Upper lobe of left lung (tissue), 6 donors: ENCODE results near the gene KLF6. TPM values are rescaled to one million over a fixed set of nuclear protein-coding genes. Genes with fewer than 3 reads are reported as not detected.
A peak's percentile ranks its signal among the peaks of the same experiment; 100 is the strongest.

Source experiments
- ATAC-seq, 2 donors: fragments of 200-7000 bp; cut with Tn5 transposase; one replicate each; pipeline ENCODE4 v1.9.1; 2022; ENCODE audit warnings: mild to moderate bottlenecking in 2 of 2, moderate library complexity in 2 of 2; ENCODE audit not compliant: low FRiP score in 2 of 2
- DNase-seq, 2 donors: peaks; one replicate each; pipeline ENCODE4 v3.0.0-alpha.2; 2019 to 2020
- H3K27ac ChIP-seq, 4 donors: fragments of 200-600 bp; sonication (generic); one replicate each; pipeline ENCODE4 v1.5.1; 2016 to 2019
- H3K27me3 ChIP-seq, 4 donors: fragments of 200-600 bp; sonication (generic); one replicate each; pipeline ENCODE4 v1.5.1; 2017 to 2019
- H3K36me3 ChIP-seq, 4 donors: fragments of 200-600 bp; sonication (generic); one replicate each; pipeline ENCODE4 v1.5.1; 2016 to 2019
- H3K4me1 ChIP-seq, 4 donors: fragments of 200-600 bp; sonication (generic); one replicate each; pipeline ENCODE4 v1.5.1; 2018 to 2019
- H3K4me3 ChIP-seq, 4 donors: fragments of 200-600 bp; sonication (generic); one replicate each; pipeline ENCODE4 v1.5.1; 2017 to 2019; ENCODE audit warnings: mild to moderate bottlenecking in 2 of 4, moderate library complexity in 1 of 4
- H3K9me3 ChIP-seq, 4 donors: fragments of 200-600 bp; sonication (generic); one replicate each; pipeline ENCODE4 v1.5.1; 2018 to 2019
- CTCF ChIP-seq, 6 experiments: fragments of 450-650 bp in 4 of 6; fragments of 200-600 bp in 2 of 6; sonication (generic) in 2 of 6; IDR thresholded peaks; one replicate each; pipeline ENCODE4 v1.5.1; 2016 to 2019; ENCODE audit warnings: antibody characterized with exemption in 6 of 6
- EP300 ChIP-seq, 4 donors: sonication (generic); formaldehyde crosslinking; IDR thresholded peaks; one replicate each; pipeline ENCODE4 v1.5.1; 2017; ENCODE audit warnings: antibody characterized with exemption in 4 of 4, control low read depth in 2 of 4
- POLR2A ChIP-seq, 4 donors: fragments of 450-650 bp; IDR thresholded peaks; one replicate each; pipeline ENCODE4 v1.5.1; 2016 to 2017; ENCODE audit warnings: antibody characterized with exemption in 4 of 4, mild to moderate bottlenecking in 2 of 4
- POLR2AphosphoS5 ChIP-seq, 2 donors: sonication (generic); formaldehyde crosslinking; IDR thresholded peaks; one replicate each; pipeline ENCODE4 v1.5.1; 2017; ENCODE audit warnings: antibody characterized with exemption in 2 of 2
- WGBS, 2 donors: methylation state at CpG; one replicate each; pipeline ENCODE4 v1.1.5; 2017 to 2018; 5-methylcytosine and 5-hydroxymethylcytosine counted together
- total RNA-seq, 6 donors: library from RNA; depleted of rRNA in 4 of 6; stranded (reverse); fragments of >200 nt in 4 of 6; gene quantifications; one replicate each; pipeline versions ENCODE4 v1.1.0 to v1.2.1, GENCODE V29; 2016 to 2021
- donor health status: DM: no; HTN: no; CAD: no; lungs with moderate emphysema.
- donor health status: DM: no; HTN: yes; CAD: no; lungs with severe emphysema.

The KLF6 gene
- total RNA-seq, 6 donors from 2014 or later: 164 to 439 (median 249) TPM

DNA sequence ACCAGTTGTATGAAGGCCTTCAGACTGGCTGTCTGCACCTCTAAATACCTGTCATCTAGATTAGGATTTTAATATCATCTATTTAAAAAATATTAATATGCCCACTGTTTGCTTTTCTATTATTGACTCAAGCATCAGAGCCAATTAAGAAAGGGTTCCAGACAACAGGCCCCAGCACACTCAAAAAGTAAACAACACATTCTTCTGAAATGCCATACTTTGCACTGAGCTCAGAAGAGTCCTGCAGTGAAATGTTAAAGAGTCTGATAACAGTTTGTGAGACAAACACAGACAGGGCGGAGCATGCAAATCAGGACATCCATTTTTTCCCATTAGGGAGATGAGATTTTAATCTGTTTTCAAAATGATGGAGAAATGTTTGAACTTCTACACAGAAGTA lies 45.9 kb upstream of the KLF6 start:
- Histone ChIP-seq H3K4me1 (peaks cover 15 to 48% (median 42%) of the 10 kb centered on the region in 4 donors), H3K4me3 (no peak overlapping the region), H3K36me3 (no peaks in the 10 kb centered on the region), H3K9me3 (no peaks in the 10 kb centered on the region), H3K27ac (peak overlapping the region; percentile 71 to 87 (median 77)), H3K27me3 (no peaks in the 10 kb centered on the region)
- ATAC-seq: no peak
- no peak for DNase-seq
- 55 to 70% methylated on average over 1 of the region's 1 CpG for WGBS, 2 donors
- TF ChIP-seq POLR2A (IDR thresholded peaks at IDR 0.05) (no peak), CTCF (IDR thresholded peaks at IDR 0.05) (no peak), EP300 (IDR thresholded peaks at IDR 0.05) (no peak), POLR2AphosphoS5 (IDR thresholded peaks at IDR 0.05) (no peak)

DNA sequence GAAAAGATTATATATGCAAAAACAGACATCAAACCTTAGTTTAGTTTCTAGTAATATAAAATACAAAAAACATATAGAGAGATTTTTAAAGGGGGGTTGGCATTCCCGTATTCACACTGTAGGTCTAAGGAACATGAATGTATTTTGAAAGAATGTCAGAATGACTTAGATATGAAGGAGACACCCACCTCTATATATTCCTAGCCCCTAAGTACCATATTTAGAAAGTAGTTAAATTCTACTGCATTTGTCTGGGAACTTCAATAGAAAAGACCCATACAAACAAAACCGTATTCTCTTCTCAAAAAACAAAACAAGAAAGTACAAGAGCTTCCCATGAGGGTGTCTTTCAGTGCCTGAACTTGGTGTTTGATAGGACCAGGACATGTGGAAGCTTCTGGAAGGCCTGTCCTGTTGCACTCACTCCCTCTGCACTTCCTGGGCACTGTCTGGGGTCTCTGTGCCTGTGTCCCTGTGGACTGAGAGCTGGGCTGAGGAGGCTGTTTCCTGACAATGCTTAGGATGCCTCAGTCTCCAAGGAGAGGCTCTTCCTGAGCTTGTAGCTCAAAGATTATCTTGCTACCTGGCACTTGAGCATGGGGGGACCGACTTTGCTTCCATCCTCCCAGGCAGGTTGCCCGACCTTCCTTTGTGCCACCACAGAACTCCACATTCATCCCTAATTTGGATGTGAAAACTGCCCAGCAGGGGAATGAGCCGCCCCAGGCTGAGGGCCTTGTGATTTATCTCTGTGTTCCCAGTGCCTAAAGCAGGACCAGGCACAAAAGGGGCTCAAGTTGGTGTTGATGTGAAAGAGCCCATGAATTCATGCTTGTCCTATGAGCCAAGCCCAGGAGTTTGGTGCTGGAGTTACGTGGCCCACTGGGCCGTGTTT lies 44.4 kb upstream of the KLF6 start:
- DNase-seq (no peak), ATAC-seq (no peak)
- no peaks in the 10 kb centered on the region for H3K9me3 ChIP-seq
- no peaks in the 10 kb centered on the region for H3K27me3 ChIP-seq
- H3K4me1 ChIP-seq: peaks cover 11 to 36% (median 29%) of the 10 kb centered on the region in 4 donors
- peak overlapping the region; percentile 71 to 87 (median 77) for H3K27ac ChIP-seq
- peak overlapping the region in 3 of 4 donors; percentile 32 to 47 (median 39) for H3K4me3 ChIP-seq
- 73 to 89% methylated on average over 6 to 7 of the region's 7 CpGs for WGBS, 2 donors
- H3K36me3 ChIP-seq: no peaks in the 10 kb centered on the region
- TF ChIP-seq POLR2A (IDR thresholded peaks at IDR 0.05) (no peak), EP300 (IDR thresholded peaks at IDR 0.05) (no peak), POLR2AphosphoS5 (IDR thresholded peaks at IDR 0.05) (no peak), CTCF (IDR thresholded peaks at IDR 0.05) (no peak)

DNA sequence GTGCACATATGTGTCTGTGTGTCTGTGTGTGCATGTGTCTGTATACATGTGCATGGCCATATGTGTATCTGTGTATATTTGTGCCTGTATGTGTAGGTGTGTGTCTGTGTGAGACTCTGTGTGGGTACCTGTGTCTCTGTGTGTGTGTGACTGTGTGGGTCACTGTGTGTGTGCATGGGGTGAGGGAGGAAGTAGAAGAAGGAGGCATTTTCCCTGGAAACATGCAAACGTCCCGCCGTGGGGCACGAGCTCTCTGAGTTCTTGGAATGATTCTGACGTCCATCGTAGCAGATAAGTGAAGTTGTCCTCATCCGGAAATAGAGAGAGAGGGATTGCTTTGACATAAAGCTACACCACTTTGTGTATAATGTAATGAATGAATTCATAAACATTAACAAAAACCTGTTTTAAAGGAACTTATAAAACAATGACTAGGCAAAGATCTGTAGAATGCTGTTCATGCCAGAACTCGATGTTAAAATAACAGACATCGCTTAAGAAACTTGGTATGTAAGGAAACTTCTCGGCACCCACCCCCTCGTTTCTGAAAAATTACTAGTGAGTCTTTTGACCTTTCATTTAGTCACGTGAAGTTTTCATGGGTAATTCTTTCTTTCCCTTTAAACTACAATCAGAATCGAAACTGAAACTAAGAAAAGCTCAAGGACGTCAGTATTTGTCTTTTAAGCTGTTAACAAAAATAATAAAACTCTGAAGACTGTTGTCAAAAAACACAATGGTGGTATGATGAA lies 43.6 kb upstream of the KLF6 start:
- Histone ChIP-seq H3K27me3 (no peaks in the 10 kb centered on the region), H3K4me3 (peak overlapping the region in 3 of 4 donors; percentile 32 to 47 (median 39)), H3K4me1 (peaks cover 11 to 36% (median 29%) of the 10 kb centered on the region in 4 donors), H3K36me3 (no peaks in the 10 kb centered on the region), H3K27ac (peak overlapping the region; percentile 71 to 87 (median 77)), H3K9me3 (no peaks in the 10 kb centered on the region)
- WGBS, 2 donors: 3 to 8% methylated on average over 14 of the region's 14 CpGs
- DNase-seq (no peak), ATAC-seq (peak; percentile 44 to 51)
- peak; percentile 7 for TF ChIP-seq POLR2AphosphoS5 (IDR thresholded peaks at IDR 0.05)
- TF ChIP-seq POLR2A (IDR thresholded peaks at IDR 0.05): peak in 1 of 4 donors; percentile 12
- TF ChIP-seq CTCF (IDR thresholded peaks at IDR 0.05): no peak
- peak in 1 of 4 donors; percentile 12 for TF ChIP-seq EP300 (IDR thresholded peaks at IDR 0.05)

DNA sequence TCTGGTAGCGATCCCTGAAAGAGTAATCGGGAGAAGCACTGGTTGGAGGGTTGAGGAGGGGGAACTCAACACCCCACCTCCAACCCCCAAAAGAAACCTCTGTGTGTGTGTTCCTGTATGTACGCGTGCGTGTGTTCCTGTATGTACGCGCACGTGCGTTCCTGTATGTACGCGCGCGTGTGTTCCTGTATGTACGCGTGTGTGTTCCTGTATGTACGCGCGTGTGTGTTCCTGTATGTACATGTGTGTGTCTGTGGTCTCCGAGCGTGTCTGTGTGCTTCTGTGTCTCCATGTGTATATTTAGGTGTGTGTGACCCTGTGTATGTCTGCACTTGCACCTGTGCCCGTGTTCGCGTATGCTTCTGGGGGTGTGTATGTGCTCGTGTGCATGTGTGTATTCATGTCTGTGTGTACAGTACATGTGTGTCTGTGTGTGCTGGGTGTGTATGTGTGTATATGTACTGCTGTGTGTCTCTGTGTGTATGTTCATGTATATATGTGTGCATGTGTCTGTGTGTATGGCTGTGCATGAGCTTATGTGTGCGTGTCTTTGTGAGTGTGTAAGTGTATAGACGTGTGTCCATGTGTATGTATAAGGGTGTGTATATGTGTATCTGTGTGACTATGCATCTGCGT lies 42.9 kb upstream of the KLF6 start:
- WGBS, 2 donors: 94 to 97% methylated on average over 27 of the region's 27 CpGs
- peaks cover 11 to 36% (median 29%) of the 10 kb centered on the region in 4 donors for H3K4me1 ChIP-seq
- no peak for DNase-seq
- H3K9me3 ChIP-seq: no peaks in the 10 kb centered on the region
- no peaks in the 10 kb centered on the region for H3K27me3 ChIP-seq
- no peak for TF ChIP-seq POLR2AphosphoS5 (IDR thresholded peaks at IDR 0.05)
- TF ChIP-seq POLR2A (IDR thresholded peaks at IDR 0.05): no peak
- no peak for TF ChIP-seq EP300 (IDR thresholded peaks at IDR 0.05)
- no peak for TF ChIP-seq CTCF (IDR thresholded peaks at IDR 0.05)
- peak overlapping the region; percentile 71 to 87 (median 77) for H3K27ac ChIP-seq
- peak overlapping the region in 1 of 4 donors; percentile 32 for H3K4me3 ChIP-seq
- ATAC-seq: peak in 1 of 2 donors; percentile 8
- H3K36me3 ChIP-seq: no peaks in the 10 kb centered on the region
